ENCODE results near the gene METTL16.
A peak's percentile ranks its signal among the peaks of the same experiment; 100 is the strongest.

The METTL16 gene

DNA sequence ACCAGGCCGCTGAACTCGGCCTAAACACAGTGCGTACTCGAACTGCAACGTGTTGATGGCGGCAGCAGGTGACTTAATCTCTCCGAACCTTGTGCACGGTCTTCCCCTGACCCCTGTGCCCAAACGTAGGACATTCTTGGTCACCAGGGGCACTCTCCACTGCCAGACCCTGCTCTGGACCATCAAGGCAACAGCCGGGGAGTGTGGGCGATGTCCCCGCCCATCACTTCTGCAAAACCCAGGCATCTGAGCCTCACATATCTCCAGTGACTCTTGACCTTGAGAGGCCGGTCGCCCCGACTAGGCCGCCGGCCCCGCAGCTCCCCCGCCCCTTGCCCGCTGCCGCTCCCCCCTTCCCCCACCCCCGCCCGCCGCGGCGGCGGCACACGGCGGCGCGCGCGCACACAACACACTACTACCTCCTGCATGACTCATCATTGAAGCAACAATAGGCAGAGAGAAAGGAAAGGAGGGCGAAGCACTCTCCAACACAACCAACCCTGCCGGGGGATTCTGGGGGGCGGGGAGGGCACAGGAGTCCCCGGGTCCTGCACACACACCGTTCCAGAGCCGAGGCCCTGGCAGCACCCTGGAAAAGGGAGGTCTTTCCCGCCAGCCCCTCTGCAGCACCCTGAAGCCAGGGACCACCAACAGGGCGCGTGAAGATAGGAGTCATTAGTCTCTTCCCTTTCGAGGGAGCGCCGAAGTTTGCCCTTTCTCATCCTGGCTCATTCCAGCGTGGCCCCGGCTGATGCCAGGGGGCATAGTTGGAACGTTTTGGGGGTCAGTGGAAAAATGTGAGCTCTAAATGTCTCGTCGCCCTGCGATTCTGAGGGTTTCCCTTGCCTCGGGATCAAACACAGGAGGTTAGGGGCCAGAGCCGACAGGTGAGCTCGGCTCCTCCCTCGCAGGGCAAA lies 112.8 kb downstream of the METTL16 start:
- H3K9ac ChIP-seq (ENCODE audit: low read length), result peak overlapping the region; percentile 98
- no peaks in the 10 kb centered on the region for H3K36me3 ChIP-seq (ENCODE audit: control insufficient read depth, low read depth, low read length)
- peak overlapping the region; percentile 95 for H3K27ac ChIP-seq (ENCODE audit: low read length)
- H3K9me3 ChIP-seq (ENCODE audit: control insufficient read depth, low read depth, low read length), result no peaks in the 10 kb centered on the region
- H3K4me1 ChIP-seq (ENCODE audit: control insufficient read depth, low read depth, low read length), result peaks cover 30% of the 10 kb centered on the region
- H3K27me3 ChIP-seq (ENCODE audit: control insufficient read depth, insufficient read depth, low read length), result no peaks in the 10 kb centered on the region
- peak overlapping the region; percentile 87 for H3K4me3 ChIP-seq (ENCODE audit: low read length)

DNA sequence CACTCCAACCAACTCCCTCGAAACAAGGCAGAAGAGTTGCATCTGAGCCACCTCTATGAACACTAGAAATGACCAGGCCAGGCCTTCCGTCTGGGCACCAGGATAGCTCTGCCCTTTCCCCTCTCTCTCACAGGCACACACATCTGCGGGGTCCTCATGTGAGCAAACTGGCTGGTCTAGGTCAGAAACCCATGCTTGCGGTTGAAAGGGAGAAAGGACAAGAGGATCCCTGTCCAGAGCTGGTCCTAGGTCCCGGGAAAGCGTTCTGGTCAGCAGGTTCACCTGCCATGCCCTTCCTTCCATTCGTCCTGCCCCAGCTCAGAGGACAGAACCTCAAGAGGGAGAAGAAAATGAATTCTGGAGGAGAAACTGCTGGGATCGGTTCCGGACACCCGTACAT lies 113.5 kb downstream of the METTL16 start:
- no peaks in the 10 kb centered on the region for H3K36me3 ChIP-seq (ENCODE audit: control insufficient read depth, low read depth, low read length)
- peak overlapping the region; percentile 98 for H3K9ac ChIP-seq (ENCODE audit: low read length)
- no peaks in the 10 kb centered on the region for H3K9me3 ChIP-seq (ENCODE audit: control insufficient read depth, low read depth, low read length)
- no peaks in the 10 kb centered on the region for H3K27me3 ChIP-seq (ENCODE audit: control insufficient read depth, insufficient read depth, low read length)
- peak overlapping the region; percentile 87 for H3K4me3 ChIP-seq (ENCODE audit: low read length)
- peak overlapping the region; percentile 58 for H3K27ac ChIP-seq (ENCODE audit: low read length)
- peaks cover 30% of the 10 kb centered on the region for H3K4me1 ChIP-seq (ENCODE audit: control insufficient read depth, low read depth, low read length)

DNA sequence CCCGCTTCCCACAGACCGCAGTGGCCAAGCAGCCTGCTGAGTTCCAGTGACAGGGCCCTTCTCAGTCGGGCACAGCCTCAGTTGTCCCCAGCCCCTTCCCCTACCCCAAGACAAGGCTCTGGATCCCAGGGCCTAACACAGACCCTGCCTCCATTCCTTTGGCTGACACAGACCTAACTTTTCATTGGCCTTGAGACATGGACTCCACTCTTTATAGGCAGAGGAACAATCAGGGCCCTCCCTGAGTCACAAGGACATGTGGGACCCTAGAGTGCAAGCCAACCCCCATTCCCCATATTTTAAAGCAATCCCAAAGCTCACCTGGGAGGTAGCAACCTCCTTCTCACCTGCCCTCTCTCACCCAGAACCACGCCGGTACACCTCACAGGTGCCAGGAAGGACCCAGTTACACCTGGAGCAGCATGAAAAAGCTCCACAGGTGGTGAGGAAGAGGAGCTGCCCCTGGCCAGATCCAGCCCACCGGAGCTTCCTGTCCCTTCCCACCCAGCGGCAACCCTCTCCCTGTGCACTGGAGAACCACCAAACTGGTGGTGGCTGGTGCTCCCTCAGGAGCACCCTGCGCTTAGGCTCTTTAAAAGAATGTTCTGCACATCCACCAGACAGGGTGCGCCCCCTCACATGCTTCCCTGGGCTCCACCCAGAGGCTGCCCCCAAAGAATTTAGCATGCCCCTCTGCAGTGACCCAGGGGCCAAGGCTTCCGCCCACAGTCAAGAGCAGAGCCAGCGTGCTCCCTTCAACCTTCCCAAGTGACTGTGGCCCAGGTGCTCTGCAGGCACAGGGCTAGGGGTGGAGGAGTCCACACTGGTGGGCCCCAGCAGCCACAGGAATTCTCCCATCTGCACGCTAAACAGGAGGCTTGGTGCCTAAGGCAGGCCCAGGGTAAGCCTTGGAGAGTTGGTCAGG lies 114.2 kb downstream of the METTL16 start:
- Histone ChIP-seq H3K27ac (ENCODE audit: low read length) (peak overlapping the region; percentile 20), H3K36me3 (ENCODE audit: control insufficient read depth, low read depth, low read length) (no peaks in the 10 kb centered on the region), H3K9ac (ENCODE audit: low read length) (peak overlapping the region; percentile 98), H3K27me3 (ENCODE audit: control insufficient read depth, insufficient read depth, low read length) (no peaks in the 10 kb centered on the region), H3K9me3 (ENCODE audit: control insufficient read depth, low read depth, low read length) (no peaks in the 10 kb centered on the region), H3K4me1 (ENCODE audit: control insufficient read depth, low read depth, low read length) (peaks cover 28% of the 10 kb centered on the region), H3K4me3 (ENCODE audit: low read length) (peak overlapping the region; percentile 87)

DNA sequence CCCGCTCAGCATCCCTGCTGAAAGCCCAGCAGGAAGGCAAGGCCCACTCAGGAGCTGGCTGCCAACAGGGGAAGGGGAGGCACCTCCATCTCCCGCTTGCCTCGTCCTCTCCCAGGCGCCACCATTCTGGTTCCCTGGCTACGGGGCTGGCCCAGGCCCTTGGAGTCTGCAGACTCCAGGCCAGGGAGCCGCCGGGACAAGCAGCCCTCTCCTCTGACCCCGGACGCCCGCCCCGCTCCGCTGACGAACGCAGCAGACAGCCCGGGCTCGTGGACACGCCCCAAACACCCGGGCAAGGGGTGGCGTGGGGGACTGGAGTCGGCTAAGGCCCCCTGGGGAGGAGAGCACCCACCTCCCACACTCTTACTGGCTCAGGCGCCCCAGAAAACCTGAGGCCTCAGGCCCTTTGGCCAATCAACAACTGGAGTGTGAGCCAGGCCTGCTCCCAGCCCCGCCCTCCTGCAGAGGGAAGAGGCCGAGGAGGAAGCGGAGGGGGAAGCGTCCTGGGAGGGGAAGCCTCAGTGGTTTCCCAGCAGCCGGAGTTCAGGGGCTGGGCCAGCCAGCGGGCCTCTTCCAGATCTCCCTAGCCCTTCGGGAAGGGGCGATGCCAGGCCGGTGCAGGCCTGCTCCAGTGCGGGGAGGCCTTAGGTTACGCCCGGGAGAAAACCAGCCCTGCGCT lies 115.0 kb downstream of the METTL16 start:
- no peaks in the 10 kb centered on the region for H3K36me3 ChIP-seq (ENCODE audit: control insufficient read depth, low read depth, low read length)
- H3K4me1 ChIP-seq (ENCODE audit: control insufficient read depth, low read depth, low read length), result peaks cover 28% of the 10 kb centered on the region
- H3K9ac ChIP-seq (ENCODE audit: low read length), result no peak overlapping the region
- no peaks in the 10 kb centered on the region for H3K27me3 ChIP-seq (ENCODE audit: control insufficient read depth, insufficient read depth, low read length)
- peak overlapping the region; percentile 52 for H3K4me3 ChIP-seq (ENCODE audit: low read length)
- peak overlapping the region; percentile 20 for H3K27ac ChIP-seq (ENCODE audit: low read length)
- no peaks in the 10 kb centered on the region for H3K9me3 ChIP-seq (ENCODE audit: control insufficient read depth, low read depth, low read length)

DNA sequence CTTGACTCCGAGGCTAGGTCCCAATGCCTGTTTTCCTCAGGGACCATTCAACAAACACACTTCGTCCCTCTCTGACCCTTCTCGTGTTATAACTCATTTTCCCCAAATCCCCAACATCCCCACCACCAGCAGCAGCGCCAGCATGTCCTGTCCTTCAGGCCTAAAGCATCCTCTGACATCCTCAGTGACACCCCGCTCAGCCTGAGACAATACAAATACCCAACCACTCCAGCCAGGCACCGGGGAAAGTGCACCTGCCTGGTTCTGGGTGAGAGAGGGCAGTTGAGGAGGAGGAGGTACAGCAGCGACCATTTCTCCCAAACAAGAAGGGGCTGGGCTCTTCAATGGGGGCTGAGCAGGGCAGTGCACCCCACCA lies 115.5 kb downstream of the METTL16 start:
- Histone ChIP-seq H3K27me3 (ENCODE audit: control insufficient read depth, insufficient read depth, low read length) (no peaks in the 10 kb centered on the region), H3K9me3 (ENCODE audit: control insufficient read depth, low read depth, low read length) (no peaks in the 10 kb centered on the region), H3K36me3 (ENCODE audit: control insufficient read depth, low read depth, low read length) (no peaks in the 10 kb centered on the region), H3K27ac (ENCODE audit: low read length) (no peak overlapping the region), H3K4me1 (ENCODE audit: control insufficient read depth, low read depth, low read length) (peaks cover 28% of the 10 kb centered on the region), H3K9ac (ENCODE audit: low read length) (no peak overlapping the region), H3K4me3 (ENCODE audit: low read length) (peak overlapping the region; percentile 52)

DNA sequence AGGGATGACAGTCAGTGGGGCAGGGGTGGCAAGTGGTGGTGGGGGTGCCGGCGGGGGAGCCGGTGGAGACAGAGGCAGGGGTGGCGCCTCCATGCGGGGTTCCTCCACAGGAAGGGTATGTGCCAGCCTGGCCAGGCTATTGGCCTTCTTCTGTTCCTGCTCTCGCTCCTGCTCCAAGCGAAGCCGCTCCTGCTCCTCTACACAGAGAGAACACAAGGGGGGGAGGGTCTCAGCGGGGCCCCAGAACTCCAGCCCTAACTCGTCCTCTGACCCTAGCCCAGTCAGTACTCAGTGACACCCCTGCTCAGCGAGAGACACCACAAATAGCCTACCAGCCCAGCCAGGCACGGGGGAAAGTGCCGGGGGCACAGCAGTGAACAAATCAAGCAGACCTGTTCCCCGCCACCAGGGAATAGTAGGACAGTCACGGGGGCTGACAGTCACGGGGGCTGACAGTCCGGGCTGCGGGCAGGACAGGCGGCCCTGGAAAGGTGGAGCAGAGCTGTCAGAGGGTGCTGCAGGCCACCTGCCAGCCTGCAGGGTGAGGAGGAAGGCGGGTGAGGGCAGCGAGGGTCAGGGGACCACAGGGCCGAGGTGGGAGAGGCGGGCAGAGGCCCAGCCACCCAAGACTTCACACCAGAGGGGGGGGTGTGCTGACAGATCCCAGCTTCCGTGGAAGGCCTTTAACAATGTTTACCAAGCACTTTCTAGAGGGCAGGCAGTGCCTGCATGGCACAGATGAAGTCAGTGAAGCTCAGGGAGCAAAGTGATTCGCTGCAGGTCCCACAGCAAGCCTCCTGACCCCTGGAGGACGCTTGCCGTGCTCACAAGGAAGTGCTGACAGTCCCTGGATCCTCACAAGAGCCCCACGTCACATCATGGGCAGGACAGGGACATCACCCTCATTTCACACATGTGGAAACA lies 116.2 kb downstream of the METTL16 start:
- no peaks in the 10 kb centered on the region for H3K36me3 ChIP-seq (ENCODE audit: control insufficient read depth, low read depth, low read length)
- H3K4me3 ChIP-seq (ENCODE audit: low read length), result peak overlapping the region; percentile 52
- no peak overlapping the region for H3K27ac ChIP-seq (ENCODE audit: low read length)
- peaks cover 28% of the 10 kb centered on the region for H3K4me1 ChIP-seq (ENCODE audit: control insufficient read depth, low read depth, low read length)
- H3K9me3 ChIP-seq (ENCODE audit: control insufficient read depth, low read depth, low read length), result no peaks in the 10 kb centered on the region
- no peaks in the 10 kb centered on the region for H3K27me3 ChIP-seq (ENCODE audit: control insufficient read depth, insufficient read depth, low read length)
- H3K9ac ChIP-seq (ENCODE audit: low read length), result no peak overlapping the region

DNA sequence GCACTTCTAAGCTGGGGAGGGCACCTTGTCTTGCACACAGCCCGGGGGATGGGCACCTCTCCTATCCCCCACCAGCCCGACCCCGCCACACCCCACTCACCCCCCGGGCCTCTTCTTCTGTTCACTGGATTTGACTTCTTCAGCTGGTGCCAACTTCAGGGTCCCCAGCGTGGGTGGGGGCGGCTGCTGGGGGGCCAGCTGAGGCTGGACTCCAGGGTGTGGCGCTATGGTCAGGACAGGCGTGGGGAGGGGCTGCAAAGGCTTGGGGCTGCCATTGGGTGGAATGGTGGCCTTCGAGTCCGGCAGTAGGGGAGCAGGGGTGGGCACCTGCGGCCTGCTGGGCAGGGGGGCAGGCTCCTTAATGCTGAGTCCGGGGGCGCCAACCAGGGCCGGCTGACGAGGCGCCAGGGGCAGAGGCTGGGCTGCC lies 116.9 kb downstream of the METTL16 start:
- Histone ChIP-seq H3K4me1 (ENCODE audit: control insufficient read depth, low read depth, low read length) (peaks cover 28% of the 10 kb centered on the region), H3K27me3 (ENCODE audit: control insufficient read depth, insufficient read depth, low read length) (no peaks in the 10 kb centered on the region), H3K27ac (ENCODE audit: low read length) (no peak overlapping the region)

DNA sequence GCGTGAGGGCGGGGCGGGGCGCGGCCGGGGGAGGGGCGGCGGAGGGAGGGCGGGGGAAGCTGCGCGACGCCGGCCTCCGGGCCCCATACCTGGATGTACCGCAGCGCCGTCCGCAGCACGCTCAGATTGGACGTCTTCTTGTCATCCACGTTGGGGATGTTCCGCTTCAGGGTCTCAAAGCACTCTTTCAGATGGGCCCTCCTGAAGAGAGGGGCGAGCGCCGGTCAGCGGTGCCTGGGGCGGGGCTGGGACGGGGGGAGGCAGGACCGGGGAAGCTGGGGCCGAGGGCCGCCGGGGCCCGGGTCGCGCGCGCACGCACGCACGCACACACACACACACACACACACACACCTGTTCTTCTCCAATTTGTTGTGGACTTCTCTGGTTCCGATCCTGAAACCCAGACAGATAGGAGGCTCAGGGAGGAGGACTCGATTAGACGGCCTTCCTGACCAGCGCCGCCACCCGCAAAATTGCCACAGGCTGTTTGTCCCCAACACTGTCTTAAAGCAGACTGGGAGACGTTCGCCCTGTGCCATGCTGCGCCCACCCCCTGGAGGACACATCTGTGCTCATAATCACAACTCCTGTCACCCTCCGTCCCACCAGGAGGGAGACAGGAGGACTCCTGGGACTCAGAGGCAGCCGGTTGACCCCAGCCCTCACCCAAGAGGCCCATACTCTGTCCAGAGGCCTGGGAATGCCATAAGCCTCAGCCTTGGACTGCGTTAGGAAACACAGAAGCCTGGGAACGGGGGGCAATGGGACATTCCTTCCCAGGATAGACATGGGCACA lies 117.5 kb downstream of the METTL16 start:
- Histone ChIP-seq H3K4me1 (ENCODE audit: control insufficient read depth, low read depth, low read length) (peaks cover 28% of the 10 kb centered on the region), H3K27me3 (ENCODE audit: control insufficient read depth, insufficient read depth, low read length) (no peaks in the 10 kb centered on the region), H3K9me3 (ENCODE audit: control insufficient read depth, low read depth, low read length) (no peaks in the 10 kb centered on the region), H3K27ac (ENCODE audit: low read length) (no peak overlapping the region), H3K9ac (ENCODE audit: low read length) (no peak overlapping the region), H3K4me3 (ENCODE audit: low read length) (peak overlapping the region; percentile 48), H3K36me3 (ENCODE audit: control insufficient read depth, low read depth, low read length) (no peaks in the 10 kb centered on the region)

More for the DNA sequence above, 116.9 kb downstream of the METTL16 start:
- H3K9ac ChIP-seq (ENCODE audit: low read length), result no peak overlapping the region
- no peak overlapping the region for H3K4me3 ChIP-seq (ENCODE audit: low read length)
- H3K9me3 ChIP-seq (ENCODE audit: control insufficient read depth, low read depth, low read length), result no peaks in the 10 kb centered on the region
- H3K36me3 ChIP-seq (ENCODE audit: control insufficient read depth, low read depth, low read length), result no peaks in the 10 kb centered on the region

DNA sequence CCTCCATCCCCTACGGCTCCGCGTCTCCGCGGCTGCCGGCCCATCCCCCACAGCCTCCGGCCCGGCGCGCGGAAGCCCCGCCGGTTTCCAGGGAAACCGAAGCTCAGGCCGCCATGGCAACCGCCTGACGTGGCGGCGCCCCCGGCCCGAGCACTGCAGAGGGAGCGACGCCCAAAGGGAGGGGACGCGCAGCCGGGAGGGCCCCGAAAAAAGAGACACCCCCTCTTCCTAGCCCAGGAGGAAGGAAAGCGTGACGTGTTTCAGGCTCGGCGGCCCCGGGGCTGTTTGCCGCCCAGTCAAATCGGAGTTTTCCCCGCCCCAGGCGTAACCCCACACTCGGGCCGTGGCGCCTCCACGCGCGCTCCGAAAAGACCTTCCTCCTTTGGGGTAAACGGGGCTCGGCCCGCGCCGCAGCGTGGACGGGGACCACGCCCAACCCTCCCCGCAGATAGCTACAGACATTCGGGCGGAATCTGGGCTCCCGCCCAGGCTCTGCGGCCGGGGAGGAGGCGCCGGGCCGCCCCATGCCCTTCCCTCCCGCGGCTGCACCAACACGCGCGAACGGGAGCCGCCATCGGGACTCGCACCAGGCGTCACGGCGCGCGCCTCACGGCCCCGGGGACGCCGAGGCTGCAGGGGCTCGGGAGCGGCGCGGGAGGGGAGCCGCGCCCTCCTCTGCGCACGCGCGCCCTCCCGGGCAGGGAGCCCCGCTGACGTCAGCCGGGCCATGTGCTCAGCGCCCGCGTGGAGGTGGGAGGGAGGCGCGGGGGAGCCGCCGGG lies 118.3 kb downstream of the METTL16 start:
- Histone ChIP-seq H3K4me1 (ENCODE audit: control insufficient read depth, low read depth, low read length) (peaks cover 25% of the 10 kb centered on the region), H3K4me3 (ENCODE audit: low read length) (peak overlapping the region; percentile 76), H3K36me3 (ENCODE audit: control insufficient read depth, low read depth, low read length) (no peaks in the 10 kb centered on the region), H3K27ac (ENCODE audit: low read length) (peak overlapping the region; percentile 95), H3K9ac (ENCODE audit: low read length) (peak overlapping the region; percentile 97), H3K9me3 (ENCODE audit: control insufficient read depth, low read depth, low read length) (no peaks in the 10 kb centered on the region), H3K27me3 (ENCODE audit: control insufficient read depth, insufficient read depth, low read length) (no peaks in the 10 kb centered on the region)

All from iPS-18a (cell line).